PC-9 (cell line): Measurements from ENCODE around the gene C2CD2. TPM values are rescaled to one million over a fixed set of nuclear protein-coding genes. Genes with fewer than 3 reads are reported as not detected.

ENCODE experiments used
- BruUV-seq: library from RNA; stranded (reverse); fragments of 400-500 nt; replicated peaks from 2 replicates; lab custom pipeline; 2021; lab: Mats Ljungman, UMichigan
- CTCF ChIA-PET: fragments of 300-600 bp; sonication (Branson Sonifier 250); formaldehyde crosslinking; loops from one replicate; lab custom pipeline; 2022; ENCODE audit warnings: antibody characterized with exemption; lab: Charles Lee
- POLR2A ChIA-PET: fragments of 300-600 bp; sonication (Branson Sonifier 250); formaldehyde crosslinking; loops from one replicate; lab custom pipeline; 2022; ENCODE audit warnings: antibody characterized with exemption; ENCODE audit not compliant: unreplicated experiment; lab: Charles Lee
- DNase-seq, 2 experiments: peaks; one replicate each; pipeline versions ENCODE4 v3.0.0 to v3.0.0-alpha.2; 2015 to 2022; ENCODE audit warnings: mixed read lengths in 1 of 2
- H2AFZ ChIP-seq: fragments of 200-600 bp; sonication (generic); 2 replicates; pipeline ENCODE4 v1.8.1; 2017; ENCODE audit warnings: antibody characterized with exemption
- H3F3A ChIP-seq: fragments of 200-600 bp; sonication (generic); 2 replicates; pipeline ENCODE4 v1.8.1; 2017; ENCODE audit warnings: antibody characterized with exemption, mild to moderate bottlenecking, low read depth; ENCODE audit not compliant: insufficient read depth
- H3K27ac ChIP-seq: fragments of 200-600 bp; sonication (generic); 2 replicates; pipeline ENCODE4 v1.6.1; 2016; ENCODE audit warnings: mixed run types
- H3K27me3 ChIP-seq: fragments of 200-600 bp; sonication (generic); 2 replicates; pipeline ENCODE4 v1.6.1; 2016; ENCODE audit warnings: low read depth, mixed run types; ENCODE audit not compliant: insufficient read depth
- H3K36me3 ChIP-seq: fragments of 200-600 bp; sonication (generic); 2 replicates; pipeline ENCODE4 v1.6.1; 2016; ENCODE audit warnings: low read depth, mixed run types
- H3K4me1 ChIP-seq: fragments of 200-600 bp; sonication (generic); replicated peaks from 2 replicates; pipeline ENCODE4 v1.6.1; 2016; ENCODE audit warnings: mixed run types; ENCODE audit not compliant: insufficient read depth
- H3K4me2 ChIP-seq: fragments of 200-600 bp; sonication (generic); 2 replicates; pipeline ENCODE4 v1.6.1; 2017; ENCODE audit warnings: mixed run types
- H3K4me3 ChIP-seq: fragments of 200-600 bp; sonication (generic); 2 replicates; pipeline ENCODE4 v1.6.1; 2016; ENCODE audit warnings: mixed run types
- H3K79me2 ChIP-seq: fragments of 200-600 bp; sonication (generic); 2 replicates; pipeline ENCODE4 v1.6.1; 2017; ENCODE audit warnings: low read depth, mixed run types
- H3K9me2 ChIP-seq: fragments of 200-600 bp; sonication (generic); 2 replicates; pipeline ENCODE4 v1.8.1; 2017; ENCODE audit warnings: mild to moderate bottlenecking; ENCODE audit not compliant: insufficient read depth
- H3K9me3 ChIP-seq: fragments of 200-600 bp; sonication (generic); 2 replicates; pipeline ENCODE4 v1.8.1; 2016; ENCODE audit warnings: low read depth; ENCODE audit not compliant: insufficient read depth
- H4K20me1 ChIP-seq: fragments of 200-600 bp; sonication (generic); 2 replicates; pipeline ENCODE4 v1.8.1; 2017; ENCODE audit not compliant: insufficient read depth
- CTCF ChIP-seq: fragments of 200-600 bp; sonication (generic); conservative IDR thresholded peaks from 2 replicates; pipeline ENCODE4 v1.6.1; 2017; ENCODE audit warnings: mixed run types, antibody characterized with exemption, mild to moderate bottlenecking, moderate library complexity
- EZH2 ChIP-seq: fragments of 200-600 bp; sonication (generic); IDR thresholded peaks from 2 replicates; pipeline ENCODE4 v1.8.0; 2017; ENCODE audit warnings: antibody characterized with exemption, low read depth
- intact Hi-C: fragments of 100-400 bp; cut with micrococcal nuclease; formaldehyde crosslinking; loops from one replicate; pipeline ENCODE4 v1.10.0; 2022; ENCODE audit not compliant: unreplicated experiment
- total RNA-seq: library from RNA; stranded (reverse); gene quantifications from 2 replicates; pipeline ENCODE4 v1.2.3, GENCODE V29; 2021

The C2CD2 gene
- total RNA-seq, 1 experiment from 2014 or later, result 26.8 TPM

- Histone ChIP-seq H3K27ac (no peak overlapping the region), H3K36me3 (no peaks in the 10 kb centered on the region), H3K79me2 (no peaks in the 10 kb centered on the region), H3K9me2 (no peaks in the 10 kb centered on the region), H3K4me1 (no peaks in the 10 kb centered on the region), H3K27me3 (no peaks in the 10 kb centered on the region), H3K4me2 (no peak overlapping the region), H4K20me1 (no peaks in the 10 kb centered on the region), H3K9me3 (no peaks in the 10 kb centered on the region), H3K4me3 (no peak overlapping the region), H2AFZ (no peak overlapping the region), H3F3A (no peaks in the 10 kb centered on the region)
- no peak for DNase-seq
- no TSS peak for BruUV-seq
- intact Hi-C loops, result no loop called here
- POLR2A ChIA-PET, result no interaction called here
- TF ChIP-seq CTCF (no peak), EZH2 (no peak)
- CTCF ChIA-PET, result no interaction called here
These were observed 117.4 kb downstream of the C2CD2 start for GRCh38 chr21:41836166-41837015.

DNA sequence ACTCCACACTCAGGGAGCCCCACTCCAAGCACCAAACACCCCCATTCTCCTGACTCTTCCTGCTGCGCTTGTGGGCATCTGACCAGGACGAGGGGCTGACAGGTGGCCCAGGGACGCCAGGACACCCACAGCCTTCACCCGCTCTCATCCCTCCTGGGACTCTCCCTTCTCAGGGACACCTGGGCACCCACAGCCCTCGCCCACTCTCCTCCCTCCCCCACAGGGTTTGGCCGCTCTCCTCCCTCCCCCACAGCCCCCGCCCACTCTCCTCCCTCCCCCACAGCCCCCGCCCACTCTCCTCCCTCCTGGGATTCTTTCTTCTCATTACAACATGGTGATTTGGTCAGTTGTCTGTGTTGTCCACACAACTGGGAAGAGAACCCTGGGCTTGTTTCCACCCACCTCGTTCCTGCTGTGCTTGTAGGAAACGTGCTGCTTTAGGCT lies 118.1 kb downstream of the C2CD2 start:
- ChIA-PET POLR2A (no interaction called here), CTCF (no interaction called here)
- Histone ChIP-seq H4K20me1 (no peaks in the 10 kb centered on the region), H2AFZ (no peak overlapping the region), H3K4me1 (no peaks in the 10 kb centered on the region), H3K79me2 (no peaks in the 10 kb centered on the region), H3K4me3 (no peak overlapping the region), H3K4me2 (no peak overlapping the region), H3K36me3 (no peaks in the 10 kb centered on the region), H3K27ac (no peak overlapping the region), H3K9me2 (no peaks in the 10 kb centered on the region), H3K9me3 (no peaks in the 10 kb centered on the region), H3F3A (no peaks in the 10 kb centered on the region), H3K27me3 (no peaks in the 10 kb centered on the region)
- intact Hi-C loops, result no loop called here
- BruUV-seq, result no TSS peak
- DNase-seq, result no peak
- no peak for TF ChIP-seq EZH2
- no peak for TF ChIP-seq CTCF

Other genes with a start within 250 kb of the C2CD2 start
- 30.1 and 39.3 TPM in 2 replicates for gene RIPK4, start 187.0 kb downstream of the C2CD2 start, total RNA-seq
- gene PRDM15, start 74.7 kb downstream of the C2CD2 start, total RNA-seq, result 8.8 and 8.9 TPM in 2 replicates
- gene ZBTB21, start 56.3 kb upstream of the C2CD2 start, total RNA-seq, result 9.1 and 13.5 TPM in 2 replicates
- gene UMODL1, start 117.3 kb upstream of the C2CD2 start, total RNA-seq, result 0.25 TPM in 1 of 2 replicates, not detected in the other